Mammary epithelial cell (primary cell): ENCODE results near the gene ZNF180.
"Not testable (repeated sequence)": the region's sequence is repeated elsewhere in the genome, so short reads cannot be mapped to it uniquely, and the experiment has no call there.

Experiments used
- CTCF ChIP-seq, 2 donors: IDR thresholded peaks in 1 of 2; conservative IDR thresholded peaks in 1 of 2; 2 replicates each; pipeline ENCODE4 v1.5.1; 2011 to 2012; ENCODE audit warnings: inconsistent platforms in 2 of 2, low read length in 2 of 2, mild to moderate bottlenecking in 2 of 2, control low read depth in 1 of 2, low read depth in 1 of 2; ENCODE audit not compliant: insufficient read depth in 1 of 2; ENCODE audit errors: extremely low read depth in 1 of 2
- EZH2 ChIP-seq: IDR thresholded peaks from 2 replicates; pipeline ENCODE4 v1.6.1; 2012; ENCODE audit warnings: low read length, inconsistent platforms, borderline replicate concordance

GRCh38 chr19:44535361-44535760 lies 35.0 kb upstream of the ZNF180 start:
- TF ChIP-seq CTCF (conservative IDR thresholded peaks at IDR 0.05 in 1 of 2, IDR thresholded peaks at IDR 0.05 in 1 of 2; ENCODE audit: extremely low read depth in 1 of 2, insufficient read depth in 1 of 2, low read depth in 1 of 2, low read length in 2 of 2); EZH2: not testable (repeated sequence)
